Stimulated activated CD4-positive, alpha-beta T cell treated with anti-CD3 and anti-CD28 coated beads, Interleukin-15, amount 100 ng/mL, for 24 hours (primary cell): ENCODE data around the gene RER1.

Source experiments
- DNase-seq: peaks from one replicate; pipeline ENCODE4 v3.0.0-alpha.2; 2020

RER1 gene

DNA sequence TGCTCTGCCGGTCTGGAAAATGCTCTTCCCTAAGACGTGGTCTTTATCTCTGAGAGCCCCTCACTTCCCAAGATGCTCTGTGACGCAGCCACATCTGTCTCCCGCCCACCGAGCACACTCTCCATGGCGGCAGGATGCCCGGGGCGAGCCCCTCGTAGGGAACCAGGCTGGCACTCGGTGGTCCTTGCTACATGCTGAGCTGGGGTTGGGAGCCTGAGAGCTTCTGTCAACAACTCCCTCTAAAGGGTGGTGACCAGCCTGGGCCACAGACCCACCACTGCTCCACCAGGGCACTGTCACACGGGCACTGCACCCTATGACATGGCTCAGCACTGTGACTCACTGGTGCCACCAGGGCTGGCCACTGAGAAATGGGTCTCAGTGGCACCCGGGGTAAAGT is 18.1 kb downstream of the RER1 start:
- DNase-seq, result no peak

DNA sequence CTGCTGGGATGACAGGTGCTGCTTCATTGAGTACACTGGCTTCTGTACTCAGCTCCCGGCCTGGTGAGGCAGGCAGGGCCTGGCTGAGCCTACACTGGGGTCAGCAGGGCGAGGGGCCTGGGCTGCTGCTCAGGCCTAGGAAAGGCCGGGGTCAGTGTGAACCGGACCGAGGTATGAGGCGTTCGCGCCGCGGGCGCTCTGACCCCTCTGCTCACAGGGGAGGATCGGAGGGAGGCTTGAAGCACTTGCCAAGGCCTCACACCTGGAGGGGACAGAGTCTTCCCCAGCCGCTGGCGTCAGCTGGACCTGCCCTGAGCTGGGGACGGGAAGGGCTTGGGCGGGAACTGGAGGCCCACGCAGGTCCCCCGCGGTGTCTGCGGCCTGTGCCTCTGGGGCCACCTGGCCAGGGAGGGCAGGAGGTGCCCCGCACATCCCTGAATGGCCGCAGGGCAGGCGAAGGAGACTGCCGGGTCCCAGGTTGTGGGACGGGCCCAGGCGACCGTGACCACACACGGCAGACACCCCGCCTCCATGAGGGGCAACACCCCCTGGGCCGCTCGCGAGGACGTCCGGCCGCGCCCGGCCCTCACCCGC is 20.3 kb downstream of the RER1 start:
- no peak for DNase-seq

DNA sequence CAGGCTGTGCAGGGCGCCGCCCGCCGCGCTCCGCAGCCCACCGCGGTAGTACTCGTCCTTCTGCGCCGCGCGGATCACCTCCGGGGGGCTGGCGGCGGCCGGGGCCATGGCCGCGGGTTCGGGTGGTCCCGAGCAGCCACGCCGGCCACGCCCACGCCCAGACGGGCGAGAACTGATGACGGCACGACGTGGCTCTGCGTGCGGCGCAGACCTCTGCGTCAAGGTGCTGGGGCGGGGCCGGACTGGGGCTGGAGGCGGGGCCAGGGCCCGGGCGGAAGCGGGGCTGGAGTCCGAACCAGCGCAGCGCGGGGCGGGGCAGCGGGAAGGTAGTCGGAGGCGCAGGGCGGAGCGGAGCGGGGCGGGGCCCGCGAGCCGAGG is 20.7 kb downstream of the RER1 start, which contains the start of gene PEX10:
Gene PEX10, minus strand, starts transcription at position 170 of the 378 bp plus-strand sequence. Its CDS starts 62 bp downstream, at position 108.
- DNase-seq, result peak; percentile 100

DNA sequence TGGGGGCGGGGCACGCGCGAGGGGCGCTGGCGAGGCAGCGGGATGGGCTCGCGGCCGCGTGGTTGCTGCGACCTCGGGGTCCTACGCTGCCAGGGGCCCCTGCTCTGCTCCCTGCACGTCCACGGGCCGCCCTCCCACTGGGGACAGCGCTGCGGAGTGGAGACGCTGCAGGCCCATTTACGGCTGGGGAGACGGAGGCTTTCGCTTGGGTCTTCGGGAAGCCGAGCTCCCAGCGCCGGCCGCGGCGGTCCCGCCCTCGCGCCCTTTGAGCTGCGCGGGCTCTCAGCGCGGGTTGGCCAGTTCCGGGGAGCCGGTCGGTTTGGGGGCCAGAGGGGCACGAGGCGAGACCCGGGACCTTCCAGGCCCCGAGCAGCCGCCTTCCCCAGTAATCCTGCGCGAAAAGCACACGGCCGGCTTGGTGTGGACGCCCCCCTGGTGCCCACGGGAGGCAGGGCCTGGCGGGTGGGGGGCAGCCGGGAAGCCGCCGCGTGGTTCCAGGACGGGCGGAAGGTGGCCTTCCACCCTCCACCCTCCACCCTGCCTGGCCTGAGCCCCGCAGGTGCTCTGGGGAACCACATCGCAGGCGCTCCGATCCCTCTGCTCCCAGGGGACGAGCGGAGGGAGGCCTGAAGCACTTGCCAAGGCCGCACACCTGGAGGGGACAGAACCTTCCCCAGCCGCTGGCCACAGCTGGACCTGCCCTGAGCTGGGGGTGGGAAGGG is 21.3 kb downstream of the RER1 start:
- DNase-seq, result no peak

DNA sequence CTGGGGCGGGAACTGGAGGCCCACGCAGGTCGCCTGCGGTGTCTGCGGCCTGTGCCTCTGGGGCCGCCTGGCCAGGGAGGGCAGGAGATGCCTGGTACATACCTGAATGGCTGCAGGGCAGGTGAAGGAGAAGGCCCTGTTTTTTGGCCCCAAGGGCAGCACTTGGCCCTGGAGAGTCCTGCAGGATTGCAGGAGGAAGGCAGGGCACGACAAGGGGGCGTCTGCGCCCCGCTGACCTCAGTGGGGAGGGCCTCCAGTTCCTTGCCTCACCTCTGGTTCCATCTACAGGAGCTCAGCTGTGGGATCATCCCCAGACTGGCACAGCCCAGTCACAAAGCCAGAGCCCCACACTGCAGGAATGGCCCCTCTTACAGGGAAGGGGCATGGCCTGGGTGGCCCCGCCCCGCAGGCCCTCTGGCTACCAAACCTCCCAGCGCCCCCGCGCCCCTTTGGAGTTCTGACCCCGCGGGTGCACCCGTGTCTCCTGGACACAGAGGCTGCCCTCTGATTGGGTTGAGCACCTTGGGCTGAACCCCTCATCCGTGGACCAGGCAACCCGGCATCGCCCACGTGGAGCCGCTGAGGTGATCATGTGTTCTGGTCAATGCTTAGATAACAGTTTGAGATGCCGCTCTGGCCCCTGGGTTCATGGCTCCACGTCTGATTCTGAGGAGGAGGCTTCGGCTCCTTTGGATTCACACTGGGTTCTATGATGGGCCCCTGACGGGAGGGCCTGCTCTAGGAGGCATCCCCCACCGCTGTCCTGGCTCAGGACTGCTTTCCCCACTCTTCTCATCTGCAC is 22.1 kb downstream of the RER1 start:
- peak; percentile 56 for DNase-seq

DNA sequence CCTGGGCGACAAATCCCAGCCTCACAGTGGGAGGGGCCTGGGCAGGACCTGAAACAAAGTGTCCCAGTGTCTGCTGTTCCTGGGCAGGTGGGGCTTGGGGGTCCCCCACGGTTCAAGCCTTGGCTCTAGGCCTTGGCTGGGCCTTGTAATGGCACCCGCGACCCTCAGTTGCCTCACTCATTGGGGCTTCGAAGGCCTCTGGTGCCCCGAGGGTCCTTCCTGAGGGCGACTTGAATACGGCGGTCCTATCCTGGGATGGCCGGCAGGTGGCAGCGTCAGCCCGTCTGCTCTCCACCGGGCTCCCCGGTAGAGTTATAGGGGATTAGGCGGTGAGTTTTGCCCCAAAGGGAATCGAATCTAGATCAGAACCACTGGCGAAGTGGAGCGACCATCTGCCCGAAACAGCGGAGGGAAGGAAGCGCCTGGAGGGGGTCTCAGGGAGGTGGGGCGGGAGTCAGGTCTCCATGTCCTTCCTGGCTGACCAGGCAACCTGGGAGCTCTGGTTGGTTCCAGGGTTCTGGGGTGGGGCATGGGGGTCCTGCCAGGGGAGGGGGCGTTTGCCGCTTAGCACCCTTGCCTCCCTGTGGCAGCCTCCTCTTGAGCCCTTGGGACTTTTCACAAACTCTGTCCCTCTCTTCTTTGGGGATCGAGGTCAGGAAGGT is 22.8 kb downstream of the RER1 start:
- peak; percentile 87 for DNase-seq

DNA sequence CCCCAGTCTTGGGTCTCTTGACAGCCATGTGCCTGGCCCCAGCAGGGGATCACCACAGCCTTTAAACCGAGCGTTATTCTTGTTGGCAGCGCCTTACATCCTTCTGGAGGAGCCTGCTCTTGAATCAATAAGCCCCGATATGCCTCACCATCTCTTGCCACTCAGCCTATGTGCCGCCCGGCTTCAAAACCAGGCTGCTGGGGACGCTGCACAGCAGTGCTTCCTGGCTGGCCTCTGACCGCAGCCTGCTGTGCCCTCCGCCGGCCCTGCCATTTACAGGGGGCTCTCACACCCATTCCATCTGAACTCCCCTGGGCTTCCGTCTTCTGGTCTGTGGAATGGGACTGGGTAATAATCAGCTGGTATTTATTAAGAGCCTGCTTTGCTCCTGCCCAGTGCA is 23.7 kb downstream of the RER1 start:
- DNase-seq, result no peak

DNA sequence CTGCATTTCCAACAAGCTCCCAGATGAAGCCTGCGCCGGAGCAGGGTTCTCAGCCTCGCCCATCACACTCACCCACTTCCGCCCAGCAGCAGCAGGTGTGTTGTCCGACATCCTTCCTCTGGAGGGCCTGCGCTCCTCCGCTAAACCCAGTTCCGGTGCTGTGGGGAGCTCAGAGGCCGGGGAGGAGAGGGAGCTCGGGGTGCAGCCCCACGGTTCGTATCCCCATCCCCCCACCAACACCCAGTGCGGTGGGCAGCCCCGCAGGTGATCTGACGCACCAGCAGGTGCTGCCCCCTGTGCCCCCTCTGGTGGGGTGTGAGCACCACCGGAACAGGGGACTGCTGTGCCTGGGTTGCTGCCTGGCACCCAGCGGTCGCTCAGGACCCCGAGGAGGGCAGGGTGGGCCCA is 24.2 kb downstream of the RER1 start:
- peak; percentile 70 for DNase-seq

DNA sequence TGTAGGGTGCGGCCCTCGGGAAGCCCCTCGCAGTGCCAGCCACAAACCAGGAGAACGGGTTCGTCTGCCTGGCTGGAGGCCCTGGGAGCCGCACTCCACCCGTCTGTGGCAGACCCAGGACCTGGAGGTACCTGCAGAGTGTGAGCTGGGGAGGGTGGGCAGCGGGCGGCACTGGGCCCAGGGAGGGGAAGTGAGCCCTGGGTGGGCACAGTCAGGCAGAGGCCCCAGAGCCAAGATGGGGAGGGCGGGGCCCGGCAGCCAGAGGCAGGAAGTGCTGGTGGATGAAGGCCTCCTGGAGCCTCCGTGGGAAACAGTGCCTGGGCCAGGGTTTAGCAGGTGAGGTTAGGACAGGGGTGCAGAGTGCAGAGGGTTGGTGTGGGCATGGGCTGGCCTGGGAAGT is 24.8 kb downstream of the RER1 start:
- DNase-seq, result peak; percentile 56

DNA sequence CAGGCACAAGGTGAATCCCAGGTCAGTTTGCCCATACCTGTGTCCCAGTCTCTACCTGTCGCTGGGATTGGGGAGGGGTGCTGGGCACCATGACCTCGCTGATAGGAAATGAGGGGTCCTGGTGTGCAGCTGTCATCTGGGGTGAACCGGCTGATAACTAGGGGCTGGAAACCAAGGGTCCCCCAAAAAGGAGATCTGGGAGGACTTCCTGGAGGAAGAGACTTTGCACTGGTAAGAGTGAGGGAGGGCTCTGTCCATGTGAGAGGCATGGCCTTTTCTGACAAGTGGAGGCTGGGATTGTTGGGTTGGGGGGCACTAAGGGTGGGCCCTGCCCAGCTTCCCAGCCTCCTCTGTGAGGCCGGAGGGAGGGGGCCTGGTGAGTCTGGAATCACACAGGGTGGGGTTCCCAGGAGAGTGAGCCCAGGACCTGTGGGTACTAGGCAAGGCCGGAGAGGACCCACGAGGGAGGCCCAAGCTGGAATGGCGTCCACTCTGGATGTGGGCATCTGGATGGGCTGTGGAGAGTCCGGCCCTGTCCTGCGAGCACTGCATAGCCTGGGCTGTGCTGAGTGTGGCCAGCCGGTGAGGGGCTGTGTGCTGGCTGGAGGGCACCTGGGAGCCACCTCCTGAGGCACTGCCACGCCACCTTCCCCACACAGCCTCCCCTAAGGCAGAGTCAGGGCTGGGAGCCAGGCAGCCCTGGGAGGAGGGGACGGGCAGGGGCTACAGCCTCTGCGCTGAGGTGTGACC is 25.6 kb downstream of the RER1 start:
- no peak for DNase-seq

DNA sequence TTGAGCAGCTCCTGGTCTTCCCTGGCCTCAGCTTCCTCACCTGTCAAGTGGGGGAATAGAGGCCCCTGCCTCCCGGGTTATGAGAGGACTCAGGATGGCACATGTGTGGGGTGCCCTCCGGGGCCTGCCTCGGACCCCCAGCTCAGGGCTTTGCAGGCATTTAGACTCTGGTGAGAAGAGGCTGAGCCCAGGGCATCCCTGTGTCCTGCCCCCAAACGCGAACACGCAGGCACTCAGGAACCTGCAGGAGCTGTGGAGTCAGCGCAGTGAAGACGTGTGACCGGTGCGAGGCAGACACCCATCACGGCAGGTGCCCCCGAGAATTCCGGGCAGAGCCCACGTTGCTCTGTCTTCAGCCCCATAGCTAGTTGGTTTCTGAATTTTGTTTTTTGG is 26.2 kb downstream of the RER1 start:
- no peak for DNase-seq

DNA sequence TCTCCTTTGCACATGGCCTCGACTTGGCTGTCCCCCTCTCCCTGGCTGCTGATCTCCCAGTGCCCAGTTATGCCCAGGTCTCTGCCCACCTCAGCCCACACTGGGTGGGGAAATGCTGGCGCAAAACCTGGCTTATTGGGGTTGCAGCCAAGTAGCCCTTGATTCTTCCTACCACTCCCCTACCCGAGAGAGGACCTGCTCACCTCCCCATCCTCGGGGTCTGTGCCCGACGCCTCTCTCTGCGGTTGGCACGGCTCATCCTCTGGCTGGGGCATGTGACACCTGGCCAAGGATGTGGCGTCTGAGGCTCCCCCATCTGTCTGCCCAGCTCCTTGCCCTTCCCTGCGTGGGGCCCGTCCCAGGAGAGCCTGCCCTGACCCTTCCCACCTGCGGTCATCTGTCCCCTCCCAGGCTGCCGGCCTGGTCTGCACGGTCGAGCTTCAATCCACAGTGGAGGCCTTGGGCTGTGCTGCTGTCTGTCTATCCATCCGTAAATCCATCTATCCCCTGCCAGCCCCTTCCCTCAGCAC is 27.2 kb downstream of the RER1 start:
- DNase-seq, result no peak

DNA sequence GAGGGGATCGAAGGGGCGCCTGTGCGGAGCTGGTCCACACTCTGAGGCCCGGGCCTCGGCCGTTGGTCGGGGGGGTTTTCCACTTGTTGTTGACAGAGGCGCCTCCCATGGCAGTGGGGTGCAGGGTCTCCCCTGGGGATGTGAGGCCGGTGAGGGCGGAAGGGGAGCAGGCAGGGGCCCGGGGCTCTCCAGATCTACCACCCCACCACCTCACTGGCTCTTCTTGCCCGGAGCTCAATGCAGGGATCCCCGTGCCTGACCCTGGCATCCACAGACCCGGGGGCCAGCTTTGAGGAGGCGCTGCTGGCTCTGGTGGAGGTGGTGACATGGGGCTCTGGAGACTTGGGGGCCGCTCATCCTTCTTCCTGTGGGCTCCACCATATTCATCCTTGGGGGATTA is 27.8 kb downstream of the RER1 start:
- DNase-seq, result no peak

DNA sequence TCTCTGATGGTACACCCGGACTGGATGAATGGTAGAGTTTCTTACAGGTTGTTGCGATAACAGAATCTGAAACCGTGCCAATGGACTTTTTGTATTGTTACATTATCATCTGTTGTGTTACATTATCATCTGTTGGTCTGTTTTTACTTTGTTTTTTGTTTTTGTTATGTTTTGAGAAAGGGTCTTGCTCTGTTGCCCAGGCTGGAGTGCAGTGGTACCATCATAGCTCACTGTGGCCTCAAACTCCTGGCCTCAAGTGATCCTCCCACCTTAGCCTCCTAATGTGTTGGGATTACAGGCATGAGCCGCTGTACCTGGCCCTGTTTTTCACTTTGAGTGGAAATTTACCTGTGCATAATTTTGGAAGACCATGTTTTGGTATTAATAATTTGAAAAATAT is 30.9 kb downstream of the RER1 start:
- DNase-seq, result no peak

DNA sequence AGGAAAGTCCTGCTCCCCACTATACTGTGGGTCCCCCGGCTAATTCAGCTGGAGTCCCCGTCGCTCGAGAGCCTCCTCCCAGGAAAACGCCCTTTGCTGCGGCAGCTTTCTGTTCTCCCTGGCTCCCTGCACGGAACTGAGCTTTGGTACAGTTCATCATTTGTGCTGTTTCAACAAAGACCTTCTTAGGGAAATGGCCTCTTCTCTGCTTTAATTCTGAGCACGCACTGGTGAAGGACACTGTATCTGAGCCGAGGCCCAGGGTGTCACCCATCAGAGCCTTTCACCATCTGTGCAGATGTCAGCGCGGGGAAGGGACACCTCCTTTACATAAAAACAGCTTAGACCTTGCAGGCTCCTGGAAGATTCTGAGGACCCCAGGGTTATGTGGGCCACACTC is 34.3 kb downstream of the RER1 start:
- DNase-seq, result no peak

DNA sequence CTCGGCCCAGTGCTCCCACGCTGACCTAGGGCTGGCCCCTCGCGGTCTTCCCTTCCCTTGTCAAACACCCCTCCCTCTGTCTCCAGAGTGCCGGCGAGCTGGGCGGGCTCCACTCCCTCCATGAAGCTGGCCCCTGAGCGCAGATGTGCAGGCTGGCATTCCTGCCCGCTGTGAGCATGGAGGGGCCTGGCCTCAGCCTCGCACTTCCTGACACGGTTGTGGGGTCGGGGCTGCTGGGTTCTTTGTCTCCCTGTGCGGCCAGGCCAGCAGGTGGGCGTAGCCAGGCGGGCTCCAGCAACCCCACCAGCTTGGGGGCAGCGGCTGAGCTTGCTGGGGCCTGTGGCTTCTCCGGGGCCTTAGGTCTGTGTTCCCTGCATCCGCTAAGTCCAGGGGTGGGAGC is 34.9 kb downstream of the RER1 start:
- no peak for DNase-seq

DNA sequence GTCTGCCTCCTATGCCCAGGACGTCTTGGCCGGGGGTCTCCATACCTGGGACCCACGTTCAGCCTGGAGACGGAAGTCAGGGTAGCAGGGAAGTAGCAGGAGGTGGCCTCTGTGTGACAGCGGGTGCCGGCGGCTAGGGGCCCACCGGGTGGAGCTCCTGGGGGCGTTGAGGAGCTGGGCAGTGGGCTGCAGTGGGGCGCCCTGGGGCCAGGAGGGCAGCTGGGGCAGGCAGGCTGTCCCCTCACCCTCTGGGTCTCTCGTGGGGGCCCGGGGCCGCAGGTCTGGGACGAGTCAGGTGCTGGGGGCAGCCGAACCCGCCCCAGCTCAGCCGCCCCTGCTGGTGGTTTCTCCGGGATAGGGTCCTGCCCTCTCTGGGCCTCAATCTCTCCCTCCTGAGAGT is 35.4 kb downstream of the RER1 start:
- no peak for DNase-seq

DNA sequence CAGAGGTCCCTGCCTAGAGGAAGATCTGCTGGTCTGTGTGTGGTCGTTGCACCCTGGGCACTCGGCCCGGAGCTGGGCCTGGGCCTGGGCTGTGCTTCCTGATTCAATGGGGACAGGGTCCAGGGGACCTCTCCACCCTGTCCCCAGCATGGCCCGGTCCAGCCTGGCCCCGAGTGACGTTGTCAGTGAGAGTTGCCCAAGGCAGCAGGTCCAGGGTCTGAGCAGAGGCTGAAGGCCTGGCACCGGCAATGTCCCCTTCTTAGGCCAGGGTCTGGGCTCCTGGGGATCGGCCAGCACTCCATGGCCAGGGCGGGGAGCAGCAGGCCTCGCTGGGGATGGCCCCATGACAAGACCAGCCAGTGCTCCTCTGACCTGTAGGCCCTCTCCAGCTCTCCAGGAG is 36.3 kb downstream of the RER1 start:
- no peak for DNase-seq

DNA sequence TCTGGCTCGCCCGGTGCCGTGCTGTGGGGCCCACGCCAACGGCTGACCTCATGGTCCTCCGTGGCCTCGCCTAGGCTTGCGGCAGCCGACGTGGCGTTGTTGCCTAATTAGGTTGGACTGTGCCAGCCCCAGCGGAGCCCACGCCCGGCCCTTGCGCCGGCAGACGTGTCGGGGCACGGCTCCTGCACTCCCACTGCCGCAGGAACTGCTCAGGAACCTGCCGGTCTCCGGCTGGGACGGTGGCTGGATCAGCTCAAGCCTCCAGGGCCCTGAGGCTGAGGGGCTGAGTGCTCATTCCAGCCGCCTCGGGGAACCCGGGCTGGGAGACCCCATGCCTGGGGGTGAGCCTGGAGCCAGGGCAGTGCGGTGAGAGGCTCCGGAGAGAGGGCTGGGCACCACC is 36.8 kb downstream of the RER1 start:
- no peak for DNase-seq

DNA sequence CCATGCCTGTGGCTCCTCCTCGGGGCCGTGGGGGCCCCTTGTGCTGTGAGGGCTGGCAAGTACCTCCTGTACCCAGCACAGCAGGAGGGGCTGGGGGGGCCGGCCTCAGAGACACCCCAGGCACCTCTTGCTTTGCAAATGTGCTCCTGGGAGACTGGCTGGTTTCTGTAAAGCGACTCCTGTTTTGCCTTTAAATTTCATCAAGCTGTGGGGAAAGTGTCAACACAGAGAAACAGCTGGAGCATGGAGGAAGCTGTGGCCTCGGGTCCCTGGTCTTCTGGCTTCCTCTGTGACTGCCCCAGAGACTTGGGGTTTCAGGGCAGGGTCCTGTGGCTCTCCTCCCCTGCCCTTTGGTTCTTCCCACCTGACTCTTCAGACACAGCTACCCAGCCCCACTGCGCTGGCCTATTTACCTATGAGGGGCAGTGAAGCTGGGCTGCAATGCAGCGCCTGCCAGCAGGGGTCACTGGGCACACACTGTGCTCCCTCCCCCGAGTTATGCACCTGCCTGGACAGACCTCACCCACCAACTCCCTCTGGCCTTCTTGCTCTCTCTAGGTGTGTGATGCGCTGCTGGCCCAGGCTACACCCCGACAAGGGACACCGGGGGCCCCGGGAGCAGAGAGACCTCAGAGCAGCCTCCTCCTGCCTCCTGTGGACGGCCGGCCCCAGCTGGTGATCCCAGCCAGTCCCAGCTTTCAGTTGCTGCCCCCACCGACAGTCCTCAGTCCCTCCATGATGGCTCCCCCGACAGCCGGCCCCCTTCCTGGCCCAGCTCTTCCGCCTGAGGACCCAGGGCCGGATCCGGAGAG is 38.3 kb downstream of the RER1 start:
- peak; percentile 50 for DNase-seq

DNA sequence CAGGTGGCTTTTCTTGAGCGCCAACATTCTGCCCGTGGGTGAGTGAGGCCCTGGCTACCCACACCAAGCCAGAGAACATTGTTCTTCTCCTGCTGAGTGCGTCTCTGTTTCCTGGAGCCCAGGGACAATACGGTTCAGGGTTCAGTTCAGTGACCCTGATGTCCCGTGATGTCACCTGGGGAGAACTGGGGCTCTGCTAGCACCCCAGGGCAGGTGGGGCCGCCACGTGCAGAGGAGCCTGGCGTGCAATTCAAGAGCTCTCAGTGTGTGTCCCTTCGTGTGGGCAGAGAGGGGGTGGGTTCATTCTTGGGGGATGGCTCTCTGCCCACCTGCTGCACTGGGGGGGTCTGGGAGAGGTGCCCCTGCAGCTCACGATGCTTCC is 38.9 kb downstream of the RER1 start:
- DNase-seq, result no peak

DNA sequence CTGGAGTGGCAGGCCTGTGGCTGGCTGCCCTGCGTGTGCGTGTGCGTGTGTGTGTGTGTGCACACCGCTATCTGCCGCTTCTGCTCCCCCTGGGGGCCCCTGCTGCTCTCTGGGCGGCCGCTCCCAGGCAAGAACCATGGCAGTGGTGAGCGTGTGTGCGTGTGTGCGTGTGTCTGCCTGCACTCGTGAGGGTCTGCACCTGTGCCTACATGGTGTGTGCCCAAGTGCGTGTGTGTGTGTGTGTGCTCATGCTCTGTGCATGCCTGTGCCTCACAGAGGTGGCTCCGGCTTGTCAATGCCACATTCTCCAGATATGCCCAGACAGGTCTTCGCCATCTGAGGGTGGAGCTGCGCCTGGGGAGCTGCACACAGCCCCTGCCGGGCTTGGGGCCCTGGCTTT is 39.5 kb downstream of the RER1 start:
- DNase-seq, result no peak
